Measurements from ENCODE around the gene ENO2.

GRCh38 chr12:6884539-6884938, 29.8 kb upstream of the ENO2 start:
- TF ChIP-seq POLR2A (IDR thresholded peaks at IDR 0.05; ENCODE audit: low read length) = no peak
- no peak for TF ChIP-seq GATA1 (IDR thresholded peaks at IDR 0.05; ENCODE audit: low read depth, low read length)

Data from erythroblast (primary cell).